ENCODE results near the gene HOXB3.

HOXB3 gene

GRCh38 chr17:48605991-48606891 lies 16.2 kb upstream of the HOXB3 start:
- TF ChIP-seq CTCF (conservative IDR thresholded peaks at IDR 0.05; ENCODE audit: control insufficient read depth, insufficient read depth, low read depth, low read length), result no peak
- no peak for DNase-seq (ENCODE audit: low read depth)
- H3K4me3 ChIP-seq (ENCODE audit: control insufficient read depth, low read depth, low read length), result no peak overlapping the region

- DNase-seq (ENCODE audit: low read depth), result no peak
- peak overlapping the region; percentile 88 for H3K4me3 ChIP-seq (ENCODE audit: control insufficient read depth, low read depth, low read length)
- no peak for TF ChIP-seq CTCF (conservative IDR thresholded peaks at IDR 0.05; ENCODE audit: control insufficient read depth, insufficient read depth, low read depth, low read length)
Measured at GRCh38 chr17:48605409-48605919, 15.4 kb upstream of the HOXB3 start.

GRCh38 chr17:48604770-48605329 lies 14.8 kb upstream of the HOXB3 start, which contains the start of gene HOXB6:
TSS of gene HOXB6 (minus strand) at chr17:48604986. CDS start at chr17:48598150, 6,836 bp downstream.
- peak; percentile 63 for DNase-seq (ENCODE audit: low read depth)
- H3K4me3 ChIP-seq (ENCODE audit: control insufficient read depth, low read depth, low read length), result peak within 1 kb of the TSS; percentile 88
- TF ChIP-seq CTCF (conservative IDR thresholded peaks at IDR 0.05; ENCODE audit: control insufficient read depth, insufficient read depth, low read depth, low read length), result no peak

- TF ChIP-seq CTCF (conservative IDR thresholded peaks at IDR 0.05; ENCODE audit: control insufficient read depth, insufficient read depth, low read depth, low read length), result peak; percentile 10
- H3K4me3 ChIP-seq (ENCODE audit: control insufficient read depth, low read depth, low read length), result peak overlapping the region; percentile 88
- peak; percentile 70 for DNase-seq (ENCODE audit: low read depth)
Measured at GRCh38 chr17:48603959-48604769, 14.1 kb upstream of the HOXB3 start.

GRCh38 chr17:48601539-48602425 lies 11.7 kb upstream of the HOXB3 start:
- no peak for DNase-seq (ENCODE audit: low read depth)
- H3K4me3 ChIP-seq (ENCODE audit: control insufficient read depth, low read depth, low read length), result peak overlapping the region; percentile 88
- TF ChIP-seq CTCF (conservative IDR thresholded peaks at IDR 0.05; ENCODE audit: control insufficient read depth, insufficient read depth, low read depth, low read length), result no peak
